Muscle layer of duodenum (tissue), 2 donors: ENCODE data around the gene RFX1.
"Not testable (repeated sequence)": the region's sequence is repeated elsewhere in the genome, so short reads cannot be mapped to it uniquely, and the experiment has no call there.

Source experiments
- H3K27ac ChIP-seq: one replicate; pipeline ENCODE4 v1.7.0; 2013; ENCODE audit warnings: mild to moderate bottlenecking, low read length
- H3K27me3 ChIP-seq: one replicate; pipeline ENCODE4 v1.7.0; 2013; ENCODE audit warnings: low read depth, mild to moderate bottlenecking, control low read depth, low read length
- H3K36me3 ChIP-seq, 2 donors: one replicate each; pipeline ENCODE4 v1.7.0; 2013; ENCODE audit warnings: low read length in 2 of 2, control low read depth in 1 of 2, mild to moderate bottlenecking in 1 of 2; ENCODE audit not compliant: insufficient read depth in 2 of 2, control insufficient read depth in 1 of 2
- H3K4me1 ChIP-seq, 2 donors: one replicate each; pipeline ENCODE4 v1.7.0; 2013; ENCODE audit warnings: low read length in 2 of 2, mild to moderate bottlenecking in 2 of 2, control low read depth in 1 of 2, moderate library complexity in 1 of 2; ENCODE audit not compliant: insufficient read depth in 2 of 2, control insufficient read depth in 1 of 2
- H3K4me3 ChIP-seq, 2 donors: one replicate each; pipeline ENCODE4 v1.7.0; 2013; ENCODE audit warnings: low read length in 2 of 2, low read depth in 1 of 2, mild to moderate bottlenecking in 1 of 2
- H3K9me3 ChIP-seq, 2 donors: one replicate each; pipeline ENCODE4 v1.7.0; 2013; ENCODE audit warnings: low read length in 2 of 2, control low read depth in 1 of 2, mild to moderate bottlenecking in 1 of 2; ENCODE audit not compliant: control insufficient read depth in 1 of 2
- donor health status: healthy.

The RFX1 gene

DNA sequence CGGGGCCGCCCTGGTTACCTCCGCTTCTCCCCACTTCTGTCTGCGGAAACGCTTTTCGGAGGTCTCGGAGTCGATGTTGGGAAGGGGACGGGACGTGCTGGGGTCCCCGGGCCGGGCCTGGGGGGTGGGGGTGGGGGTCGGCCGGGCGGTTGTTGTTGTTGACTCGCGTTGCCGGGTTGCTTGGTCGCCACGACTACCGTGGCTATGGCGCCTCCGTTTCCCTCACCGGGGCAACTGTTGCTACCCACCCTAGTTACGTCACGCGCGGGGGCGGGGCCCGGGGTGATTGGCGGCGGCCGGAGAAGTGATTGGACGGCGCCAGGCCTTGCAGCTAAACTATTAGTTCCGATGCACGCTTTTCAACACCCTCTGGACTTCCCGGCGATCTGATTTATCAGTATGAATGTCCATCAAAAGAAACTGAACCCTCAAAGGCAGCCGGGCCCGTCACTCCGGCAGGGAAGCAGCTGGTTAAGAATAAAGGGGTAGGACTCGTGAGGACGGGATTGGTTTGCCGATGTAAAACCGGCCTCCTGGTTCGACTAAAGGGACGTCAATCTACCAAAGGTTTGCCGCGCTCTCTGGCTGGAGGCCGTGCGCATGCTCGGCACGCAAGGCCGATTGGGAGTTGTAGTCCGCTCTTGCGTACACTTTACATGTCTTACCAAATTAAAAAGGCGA is at the start of gene RFX1:
RFX1 (minus strand) TSS at position 236 of the 681 bp plus-strand sequence. CDS start 12,477 bp downstream, outside the sequence.
- no peaks in the 10 kb centered on the region for H3K27me3 ChIP-seq
- no peaks in the 10 kb centered on the region for H3K9me3 ChIP-seq

GRCh38 chr19:14055396-14055795 is 49.3 kb upstream of the RFX1 start:
- Histone ChIP-seq H3K36me3 (no peaks in the 10 kb centered on the region), H3K27ac (no peak overlapping the region)

More for the DNA sequence above, at the start of gene RFX1:
- Histone ChIP-seq H3K4me1 (peaks cover 0 to 4% of the 10 kb centered on the region in 2 donors), H3K27ac (peak within 1 kb of the TSS; percentile 98), H3K36me3 (peaks cover 0 to 7% of the 10 kb centered on the region in 2 donors), H3K4me3 (peak within 1 kb of the TSS; percentile 71 to 73)

DNA sequence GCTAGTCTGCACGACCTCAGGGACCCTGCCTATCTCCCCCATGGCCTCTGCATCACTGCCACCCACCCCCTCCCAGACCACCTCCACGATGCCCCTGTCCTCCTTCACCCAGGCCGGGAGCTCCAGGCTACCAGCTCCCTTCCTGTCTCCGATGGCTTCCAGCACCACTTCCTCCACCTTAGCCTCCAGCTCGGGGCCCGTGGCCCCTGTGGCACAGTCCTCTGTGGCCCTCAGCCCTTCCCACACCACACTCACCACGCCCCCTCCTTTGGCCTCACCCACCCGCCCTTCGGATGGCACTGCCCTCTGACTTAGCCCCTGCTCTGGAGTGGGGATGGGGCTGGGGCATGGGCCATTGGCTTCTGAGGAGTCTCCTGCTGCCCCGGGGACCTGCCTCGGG is 48.6 kb upstream of the RFX1 start:
- no peak overlapping the region for H3K27ac ChIP-seq
- H3K9me3 ChIP-seq = peaks cover 0 to 5% of the 10 kb centered on the region in 2 donors
- peaks cover 0 to 7% of the 10 kb centered on the region in 2 donors for H3K4me1 ChIP-seq

More at GRCh38 chr19:14055396-14055795, 49.3 kb upstream of the RFX1 start:
- Histone ChIP-seq H3K9me3 (peaks cover 0 to 5% of the 10 kb centered on the region in 2 donors), H3K27me3 (peaks cover 19% of the 10 kb centered on the region), H3K4me3 (no peak overlapping the region), H3K4me1 (peaks cover 0 to 7% of the 10 kb centered on the region in 2 donors)

GRCh38 chr19:14054099-14054498 is 48.0 kb upstream of the RFX1 start:
- Histone ChIP-seq H3K4me1 (peaks cover 0 to 7% of the 10 kb centered on the region in 2 donors), H3K27ac (no peak overlapping the region), H3K27me3 (peaks cover 14% of the 10 kb centered on the region), H3K36me3 (no peaks in the 10 kb centered on the region), H3K4me3 (no peak overlapping the region), H3K9me3 (peaks cover 0 to 5% of the 10 kb centered on the region in 2 donors)

More for the DNA sequence above, 48.6 kb upstream of the RFX1 start:
- H3K4me3 ChIP-seq = no peak overlapping the region
- no peaks in the 10 kb centered on the region for H3K36me3 ChIP-seq
- peaks cover 17% of the 10 kb centered on the region for H3K27me3 ChIP-seq

DNA sequence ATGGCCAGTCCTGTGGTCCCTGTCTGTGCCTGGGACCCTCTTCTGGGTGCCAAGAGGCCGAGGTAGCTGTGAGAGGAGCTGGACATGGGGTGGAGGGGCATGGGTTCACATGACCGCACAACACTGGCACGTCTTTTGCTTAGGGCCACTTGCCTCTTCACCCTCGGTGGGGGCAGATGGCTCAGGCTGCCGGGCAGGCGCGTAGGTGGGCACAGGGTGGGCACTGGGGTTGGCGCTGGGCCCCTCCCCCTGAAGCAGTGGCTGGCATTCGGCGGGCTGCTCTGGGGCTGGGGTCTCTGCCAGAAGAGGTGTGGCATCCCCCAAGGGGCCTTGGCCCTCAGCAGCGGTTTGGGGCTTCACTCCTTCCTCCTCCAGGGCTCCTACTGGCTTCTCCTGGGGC is 47.4 kb upstream of the RFX1 start:
- Histone ChIP-seq H3K27me3 (peaks cover 8% of the 10 kb centered on the region), H3K4me3 (no peak overlapping the region), H3K4me1 (peaks cover 0 to 7% of the 10 kb centered on the region in 2 donors), H3K36me3 (no peaks in the 10 kb centered on the region), H3K27ac (no peak overlapping the region), H3K9me3 (peaks cover 0 to 5% of the 10 kb centered on the region in 2 donors)

DNA sequence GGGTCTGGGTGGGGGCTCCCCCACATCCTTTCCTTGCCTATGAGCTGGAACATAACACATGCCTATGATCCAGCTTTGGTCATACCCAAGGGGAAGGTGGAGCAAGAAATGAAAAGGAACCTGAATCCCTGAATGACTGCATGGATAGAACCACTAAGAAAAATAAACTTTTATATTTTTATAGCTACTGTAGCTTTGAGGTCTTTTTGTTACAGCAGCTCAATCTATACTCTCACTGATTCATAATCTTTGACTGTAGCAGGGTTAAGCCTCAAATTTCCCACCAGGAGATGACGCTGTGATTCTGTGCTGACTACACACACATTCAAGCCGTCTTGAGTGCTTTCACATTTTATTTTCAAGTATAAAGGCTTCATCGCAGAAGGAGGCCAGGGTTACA is 46.9 kb upstream of the RFX1 start:
- Histone ChIP-seq H3K4me1 (peaks cover 0 to 5% of the 10 kb centered on the region in 2 donors), H3K9me3 (peaks cover 0 to 5% of the 10 kb centered on the region in 2 donors), H3K27ac (no peak overlapping the region), H3K4me3 (no peak overlapping the region), H3K36me3 (no peaks in the 10 kb centered on the region), H3K27me3 (peaks cover 3% of the 10 kb centered on the region)

- no peaks in the 10 kb centered on the region for H3K36me3 ChIP-seq
- peaks cover 0 to 5% of the 10 kb centered on the region in 2 donors for H3K9me3 ChIP-seq
- no peaks in the 10 kb centered on the region for H3K4me1 ChIP-seq
- H3K4me3 ChIP-seq = no peak overlapping the region
- no peaks in the 10 kb centered on the region for H3K27me3 ChIP-seq
- H3K27ac ChIP-seq = no peak overlapping the region
Observed at GRCh38 chr19:14052470-14052869, 46.4 kb upstream of the RFX1 start.

- H3K9me3 ChIP-seq = peaks cover 0 to 5% of the 10 kb centered on the region in 2 donors
- no peaks in the 10 kb centered on the region for H3K36me3 ChIP-seq
- H3K27ac ChIP-seq = no peak overlapping the region
- no peak overlapping the region for H3K4me3 ChIP-seq
- no peaks in the 10 kb centered on the region for H3K4me1 ChIP-seq
- no peaks in the 10 kb centered on the region for H3K27me3 ChIP-seq
Observed at GRCh38 chr19:14051980-14052379, 45.9 kb upstream of the RFX1 start.

DNA sequence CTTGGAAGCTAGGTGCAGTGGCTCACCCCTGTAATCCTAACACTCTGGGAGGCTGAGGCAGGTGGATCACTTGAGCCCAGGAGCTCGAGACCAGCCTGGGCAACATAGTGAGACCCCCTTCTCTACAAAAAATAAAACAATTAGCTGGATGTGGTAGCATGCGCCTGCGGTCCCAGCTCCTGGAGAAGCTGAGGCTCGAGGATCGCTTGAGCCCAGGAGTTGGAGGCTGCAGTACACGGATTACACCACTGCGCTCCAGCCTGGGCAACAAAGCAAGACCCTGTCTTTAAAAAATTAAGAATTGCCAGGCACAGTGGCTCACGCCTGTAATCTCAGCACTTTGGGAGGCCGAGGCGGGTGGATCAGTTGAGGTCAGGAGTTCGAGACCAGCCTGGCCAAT is 44.8 kb upstream of the RFX1 start:
- not testable (repeated sequence) for H3K9me3 ChIP-seq, H3K36me3 ChIP-seq, H3K4me3 ChIP-seq, H3K4me1 ChIP-seq, H3K27ac ChIP-seq, H3K27me3 ChIP-seq

GRCh38 chr19:14050512-14050911 is 44.4 kb upstream of the RFX1 start:
- Histone ChIP-seq H3K9me3 (peaks cover 0 to 5% of the 10 kb centered on the region in 2 donors), H3K4me1 (no peaks in the 10 kb centered on the region), H3K27ac (no peak overlapping the region), H3K36me3 (no peaks in the 10 kb centered on the region), H3K27me3 (no peaks in the 10 kb centered on the region), H3K4me3 (no peak overlapping the region)

GRCh38 chr19:14048443-14049153 is 42.5 kb upstream of the RFX1 start:
- no peaks in the 10 kb centered on the region for H3K27me3 ChIP-seq
- no peak overlapping the region for H3K4me3 ChIP-seq
- H3K36me3 ChIP-seq = no peaks in the 10 kb centered on the region
- H3K27ac ChIP-seq = no peak overlapping the region
- H3K9me3 ChIP-seq = peaks cover 0 to 5% of the 10 kb centered on the region in 2 donors
- no peaks in the 10 kb centered on the region for H3K4me1 ChIP-seq
